DMS53 treated with DMSO at 0.1 percent for 48 hours (cell line): Measurements from ENCODE around the gene HAUS8.

Experiments
- DNase-seq: peaks from one replicate; lab custom pipeline; 2025; ENCODE audit not compliant: unreplicated experiment; lab: John Stamatoyannopoulos, UW

The HAUS8 gene

DNA sequence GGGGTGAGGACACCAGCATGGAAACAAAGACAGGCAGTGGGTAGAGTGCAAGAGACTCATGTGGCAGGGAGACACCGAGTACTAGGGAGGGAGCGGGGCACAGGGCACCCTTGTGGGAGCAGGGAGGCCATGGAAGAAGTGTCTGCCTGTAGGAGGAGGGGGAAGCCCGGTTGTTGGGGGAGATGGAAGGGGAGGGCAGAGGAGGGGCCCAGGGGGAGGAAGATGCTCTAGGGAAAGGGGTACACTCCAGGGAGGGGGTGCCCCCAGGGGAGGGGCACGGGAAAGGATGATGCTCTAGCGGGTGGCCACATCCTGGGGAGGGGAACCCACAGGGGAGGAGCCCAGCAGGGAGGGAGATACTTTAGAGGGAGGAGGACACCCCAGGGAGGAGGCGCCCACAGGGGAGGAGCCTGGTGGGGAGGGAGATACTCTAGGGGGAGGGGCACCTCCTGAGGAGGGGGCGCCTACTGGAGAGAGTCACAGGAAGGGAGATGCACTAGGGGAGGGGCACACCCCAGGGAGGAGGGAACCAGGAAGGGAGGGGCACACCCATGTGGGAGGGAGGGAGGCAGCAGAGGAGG, 73.6 kb downstream of the HAUS8 start:
- no peak for DNase-seq
